Measurements from ENCODE around the gene CHST13. TPM values are rescaled to one million over a fixed set of nuclear protein-coding genes. Genes with fewer than 3 reads are reported as not detected.

Gene CHST13
- total RNA-seq, 1 donor from 2014 or later = 0.60 TPM

DNA sequence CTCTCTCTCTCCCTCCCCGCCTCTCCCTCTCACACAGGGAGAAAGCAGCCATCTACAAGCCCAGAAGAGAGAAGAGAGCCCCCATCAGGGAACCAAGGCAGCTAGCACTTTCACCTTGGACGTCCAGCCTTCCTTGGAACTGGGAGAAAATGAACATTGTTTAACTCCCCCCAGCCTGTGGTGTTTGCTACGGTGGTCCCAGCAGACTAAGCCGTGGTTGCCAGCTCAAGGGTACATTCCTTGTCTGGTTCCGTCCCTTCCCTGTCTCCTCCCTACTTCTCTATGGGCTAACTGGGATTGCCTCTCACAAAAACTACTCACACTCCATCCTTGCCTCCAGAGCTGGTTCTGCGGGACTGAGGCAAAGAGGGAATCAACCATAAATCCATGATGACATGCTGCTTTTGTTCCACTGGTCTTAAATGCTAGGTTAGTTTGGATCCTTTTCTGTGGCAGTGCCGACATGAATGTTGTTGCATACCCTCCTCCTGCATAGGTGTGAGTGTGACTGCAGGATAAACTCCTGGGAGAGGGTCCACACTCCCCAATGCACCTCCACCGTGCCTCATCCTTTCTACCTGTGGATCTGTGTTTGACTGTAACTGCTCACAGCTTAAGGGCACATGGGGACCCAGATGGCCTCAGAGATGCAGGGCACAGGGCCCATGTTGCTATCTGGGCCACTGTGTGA, 22.7 kb downstream of the CHST13 start:
- ATAC-seq (no peak), DNase-seq (ENCODE audit: missing footprints) (no peak)
- intact Hi-C loops (cut with DNase I) = no loop called here

DNA sequence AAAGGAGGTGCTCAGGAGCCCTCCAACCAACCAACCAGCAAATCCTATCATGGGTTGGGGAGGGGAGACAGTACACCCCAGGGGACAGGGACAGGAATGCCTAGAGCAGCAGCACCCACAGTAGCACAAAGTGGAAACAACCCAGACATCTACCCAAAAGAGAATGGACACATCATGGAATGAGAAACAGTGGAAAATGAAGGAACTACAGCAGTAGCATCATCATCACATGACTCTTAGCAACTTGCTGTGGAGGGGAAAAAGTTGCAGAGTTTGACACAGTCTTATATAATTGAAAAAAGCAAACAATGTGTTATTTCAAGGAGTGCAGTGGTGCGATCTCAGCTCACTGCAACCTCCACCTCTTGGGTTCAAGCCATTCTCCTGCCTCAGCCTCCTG, 23.8 kb downstream of the CHST13 start:
- intact Hi-C loops (cut with DNase I) = no loop called here
- DNase-seq (ENCODE audit: missing footprints) = no peak

DNA sequence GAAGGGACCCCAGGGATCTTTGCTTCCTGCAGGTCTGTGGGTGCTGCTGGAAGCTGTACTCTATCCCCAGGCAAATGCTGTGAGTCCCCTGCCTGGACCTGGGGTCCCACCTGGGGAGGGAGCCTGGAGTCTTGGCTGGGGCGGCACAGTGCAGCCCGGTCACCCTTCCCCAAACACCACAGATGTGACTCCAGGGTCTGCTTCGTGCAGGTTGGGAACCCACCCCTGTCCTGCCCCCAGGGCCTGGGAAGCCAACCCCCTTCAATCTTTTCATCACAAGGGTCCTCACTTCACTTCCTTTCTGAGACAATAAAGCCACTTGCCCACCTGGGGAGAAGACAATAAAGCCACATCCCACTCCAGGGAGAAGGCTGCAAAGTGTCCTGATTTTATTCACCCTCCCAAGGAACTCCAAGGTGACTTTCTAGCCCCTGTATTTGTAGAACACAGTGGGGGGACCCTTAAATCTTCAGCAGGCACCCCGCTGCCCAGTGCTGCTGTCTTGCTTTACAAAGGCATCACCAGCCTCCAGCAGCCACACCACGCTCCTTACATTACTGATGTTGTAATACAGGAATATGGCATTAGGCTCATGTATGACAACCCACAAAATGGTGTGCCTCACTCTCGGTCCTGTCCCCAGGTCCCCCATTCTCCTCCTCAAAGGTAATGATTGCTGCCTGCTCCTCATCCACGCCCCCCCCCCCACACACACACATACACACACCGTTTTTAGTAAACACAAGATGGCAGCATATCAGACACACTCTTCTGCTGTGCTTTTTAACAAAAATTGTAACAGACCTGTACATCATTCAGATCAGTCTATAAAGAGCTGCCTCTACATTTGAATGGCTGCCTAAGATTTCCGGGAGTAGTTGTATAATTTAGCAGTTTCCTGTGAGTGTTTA, 24.9 kb downstream of the CHST13 start:
- intact Hi-C loops (cut with DNase I) = no loop called here
- DNase-seq (ENCODE audit: missing footprints) (no peak), ATAC-seq (no peak)

More for the DNA sequence above, 23.8 kb downstream of the CHST13 start:
- ATAC-seq = no peak

DNA sequence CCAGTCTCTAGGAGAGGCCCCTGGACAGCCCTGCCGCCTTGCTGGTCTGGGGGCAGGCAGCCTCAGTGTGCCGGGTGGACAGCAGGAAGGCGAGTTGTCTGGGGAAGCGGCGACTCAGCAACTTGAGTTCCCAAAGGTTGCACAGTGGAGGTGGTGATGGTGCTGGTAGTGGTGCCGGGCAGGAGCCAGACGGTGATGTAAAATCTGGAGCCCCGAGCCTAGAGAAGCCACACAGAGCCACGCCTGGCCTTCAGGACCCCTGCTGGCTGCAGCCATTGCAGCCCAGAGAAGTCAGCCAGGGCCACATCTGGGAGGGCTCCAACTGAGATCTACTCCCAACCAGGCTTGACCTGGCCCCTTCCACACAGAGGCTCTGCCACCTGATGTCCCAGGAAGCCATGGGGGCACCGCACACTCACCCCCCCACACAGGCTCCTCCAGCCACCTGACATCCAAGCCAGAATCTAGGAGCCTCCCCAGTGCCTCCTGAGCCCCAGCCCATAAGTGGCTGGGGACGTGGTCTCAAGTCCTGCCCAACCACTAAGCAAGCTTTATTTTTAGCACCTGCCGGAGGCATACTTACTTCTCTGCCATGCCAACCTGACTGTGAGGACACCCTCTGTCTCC, 26.0 kb downstream of the CHST13 start:
- DNase-seq (ENCODE audit: missing footprints) (no peak), ATAC-seq (no peak)
- intact Hi-C loops (cut with DNase I) = no loop called here

DNA sequence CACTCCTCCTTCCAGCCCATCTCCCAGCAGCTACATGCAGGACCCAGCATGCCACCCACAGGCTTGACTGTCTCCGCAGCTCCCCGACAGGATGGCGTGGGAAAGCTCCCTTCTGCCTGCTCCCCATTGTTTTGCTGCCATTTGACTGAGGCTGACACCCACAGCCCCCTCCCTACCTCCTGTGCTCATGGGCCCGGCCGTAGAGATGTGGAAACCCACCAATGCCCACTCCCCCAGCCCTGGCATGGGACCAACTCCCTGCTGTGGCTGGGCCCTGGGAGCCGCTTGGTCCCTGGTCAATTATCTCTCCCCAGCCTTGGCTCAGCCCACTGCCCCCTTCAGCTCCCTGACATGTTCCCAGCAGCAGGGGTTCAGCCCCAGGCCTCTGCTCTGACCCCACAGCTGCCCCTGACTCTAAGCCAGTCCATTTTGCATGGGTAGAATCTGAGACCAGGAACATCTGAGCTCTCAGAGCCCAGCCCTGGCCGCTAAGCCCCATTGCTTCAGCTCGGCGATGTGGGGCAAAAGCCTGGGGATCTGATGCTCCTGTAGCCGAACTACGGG, 26.6 kb downstream of the CHST13 start:
- no peak for DNase-seq (ENCODE audit: missing footprints)
- ATAC-seq = no peak
- intact Hi-C loops (cut with DNase I) = no loop called here

DNA sequence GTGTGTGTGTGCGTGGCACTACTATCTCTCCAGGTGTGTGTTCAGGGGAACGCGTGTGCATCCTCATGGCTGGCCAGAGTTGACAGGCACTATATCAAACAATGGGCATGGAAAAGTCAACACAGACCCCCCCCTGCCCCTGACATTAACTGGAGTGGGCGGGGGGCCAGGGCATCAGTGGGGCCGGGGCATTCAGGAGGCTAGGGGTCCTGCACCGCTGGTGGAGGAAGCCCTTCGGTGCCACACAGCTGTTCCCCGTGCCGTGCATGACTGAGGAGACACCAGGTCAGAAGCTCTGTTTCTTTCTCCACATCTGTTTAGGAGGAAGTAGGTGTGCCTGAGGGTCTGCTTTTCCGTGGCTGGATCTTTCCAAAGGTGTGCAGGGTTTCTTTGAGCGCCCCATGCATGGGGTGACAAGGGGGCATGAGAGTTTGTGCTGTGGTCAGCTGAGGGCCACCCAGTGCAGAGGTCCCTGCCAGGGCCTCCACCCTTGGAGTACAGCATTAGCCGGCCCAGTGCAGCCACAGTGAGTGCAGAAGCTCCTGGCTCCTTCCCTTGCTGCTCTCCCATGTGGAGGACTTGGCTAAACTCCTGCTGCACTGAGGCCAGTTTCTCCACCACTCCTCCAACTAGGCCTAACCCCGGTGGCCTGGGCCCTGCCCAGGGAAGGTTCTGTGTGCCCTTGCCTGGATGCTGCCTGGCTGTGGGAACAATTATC, 27.3 kb downstream of the CHST13 start:
- no peak for DNase-seq (ENCODE audit: missing footprints)
- intact Hi-C loops (cut with DNase I) = no loop called here
- ATAC-seq = peak; percentile 79

DNA sequence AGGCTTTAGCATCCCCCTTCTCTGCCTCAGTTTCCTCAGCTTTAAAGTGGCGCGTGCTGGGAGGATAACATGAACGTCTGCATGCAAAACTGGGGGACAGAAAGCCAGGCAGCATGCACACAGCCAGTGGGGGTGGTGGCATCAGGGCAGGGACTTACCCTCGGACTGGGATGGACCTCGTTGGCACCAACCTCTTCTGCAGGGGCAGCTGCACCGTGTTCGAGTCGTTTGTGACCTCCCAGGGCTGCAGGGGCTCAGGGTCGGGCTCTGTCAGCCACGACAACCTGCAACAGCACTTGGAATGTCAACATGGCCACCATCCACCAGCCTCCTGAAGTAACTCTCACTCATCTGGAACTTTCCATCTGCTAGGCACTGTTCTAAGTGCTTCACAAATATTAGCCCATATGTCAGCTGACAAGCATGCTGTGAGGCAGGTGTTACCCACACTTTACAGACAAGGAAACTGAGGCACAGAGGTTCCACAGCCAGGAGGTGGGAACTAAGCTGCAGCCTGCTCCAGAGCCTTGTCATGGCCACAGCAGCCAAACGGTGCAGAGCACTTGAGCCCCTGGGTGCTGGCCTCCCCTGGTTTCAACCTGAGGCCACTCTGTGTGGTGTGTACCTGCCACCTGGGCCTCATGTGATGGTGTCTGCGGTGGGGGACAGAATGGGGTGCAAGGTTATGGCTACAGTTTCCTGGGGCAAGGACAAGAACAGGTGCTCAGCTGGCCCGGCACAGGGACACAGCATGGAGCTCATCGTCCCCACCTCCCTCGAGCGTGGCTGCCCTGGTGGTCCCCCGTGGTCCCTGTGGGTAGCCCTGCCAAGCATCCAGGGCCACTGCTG, 28.1 kb downstream of the CHST13 start:
- intact Hi-C loops (cut with DNase I) = no loop called here
- DNase-seq (ENCODE audit: missing footprints) (no peak), ATAC-seq (no peak)

DNA sequence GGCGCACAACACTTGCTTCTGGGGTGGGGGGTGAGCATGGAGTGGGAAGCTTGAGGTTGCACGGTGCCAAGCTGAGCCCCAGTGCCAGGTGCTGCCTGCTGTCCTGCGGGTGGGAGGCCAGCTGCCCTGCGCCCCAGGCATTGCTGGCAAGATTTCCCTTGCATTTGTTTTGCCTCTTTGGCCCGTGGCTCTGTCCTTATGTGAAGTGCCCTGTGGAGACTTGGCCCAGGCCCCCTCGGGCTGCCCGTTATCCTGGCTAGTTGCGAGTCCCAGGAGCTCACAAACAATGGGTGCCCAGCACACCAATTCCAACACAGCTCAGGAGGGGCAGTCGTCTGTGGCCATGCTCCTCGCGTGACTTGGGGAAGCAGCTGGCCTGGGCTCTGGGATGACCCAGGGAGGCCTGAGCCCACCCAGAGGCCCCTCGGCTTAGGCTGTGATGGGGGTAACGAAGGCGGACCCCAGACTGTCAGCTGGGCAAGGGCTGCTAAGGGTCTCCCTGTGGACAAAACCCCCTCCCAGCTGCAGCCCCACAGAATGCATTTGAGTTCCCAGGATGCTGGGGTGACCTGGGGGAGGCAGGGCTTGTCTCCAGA, 28.8 kb downstream of the CHST13 start:
- DNase-seq (ENCODE audit: missing footprints) (no peak), ATAC-seq (no peak)
- intact Hi-C loops (cut with DNase I) = no loop called here

DNA sequence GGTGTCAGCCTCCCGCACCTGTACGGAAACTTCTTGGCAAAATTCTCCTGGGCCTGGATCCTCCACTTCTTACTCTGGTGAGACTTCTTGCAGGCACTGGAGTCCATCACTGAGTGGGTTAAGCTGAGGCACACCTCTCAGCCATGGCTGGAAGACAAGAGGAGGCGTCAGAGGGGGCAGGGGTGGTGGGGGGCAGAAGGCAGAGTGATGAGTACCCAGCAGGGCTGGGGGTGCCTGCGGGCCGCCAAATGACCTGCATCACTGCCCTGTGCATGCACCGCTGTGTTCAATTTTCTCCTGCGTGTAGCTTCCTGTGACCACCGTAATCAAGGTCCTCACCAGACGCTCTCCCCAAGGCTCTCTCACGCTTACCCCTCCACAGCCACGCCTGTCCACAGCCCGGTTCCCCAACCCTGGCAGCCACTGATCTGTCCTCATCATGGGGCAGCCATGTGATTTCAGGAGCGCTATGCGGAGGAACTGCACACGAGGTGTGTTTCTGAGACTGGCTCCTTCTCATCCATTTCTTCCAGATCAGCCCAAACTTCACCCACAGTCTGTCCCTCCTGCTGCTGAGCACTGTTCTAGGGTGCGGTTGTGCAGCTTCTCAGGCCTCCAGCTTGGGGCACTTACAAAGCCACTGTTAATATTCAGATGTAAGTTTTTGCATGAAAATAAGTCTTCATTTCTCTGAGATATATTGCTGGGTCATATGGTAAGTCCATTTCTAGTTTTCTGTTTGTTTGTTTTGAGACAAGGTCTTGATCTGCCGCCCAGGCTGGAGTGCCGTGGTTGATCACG, 29.5 kb downstream of the CHST13 start:
- no peak for DNase-seq (ENCODE audit: missing footprints)
- intact Hi-C loops (cut with DNase I) = no loop called here
- no peak for ATAC-seq

DNA sequence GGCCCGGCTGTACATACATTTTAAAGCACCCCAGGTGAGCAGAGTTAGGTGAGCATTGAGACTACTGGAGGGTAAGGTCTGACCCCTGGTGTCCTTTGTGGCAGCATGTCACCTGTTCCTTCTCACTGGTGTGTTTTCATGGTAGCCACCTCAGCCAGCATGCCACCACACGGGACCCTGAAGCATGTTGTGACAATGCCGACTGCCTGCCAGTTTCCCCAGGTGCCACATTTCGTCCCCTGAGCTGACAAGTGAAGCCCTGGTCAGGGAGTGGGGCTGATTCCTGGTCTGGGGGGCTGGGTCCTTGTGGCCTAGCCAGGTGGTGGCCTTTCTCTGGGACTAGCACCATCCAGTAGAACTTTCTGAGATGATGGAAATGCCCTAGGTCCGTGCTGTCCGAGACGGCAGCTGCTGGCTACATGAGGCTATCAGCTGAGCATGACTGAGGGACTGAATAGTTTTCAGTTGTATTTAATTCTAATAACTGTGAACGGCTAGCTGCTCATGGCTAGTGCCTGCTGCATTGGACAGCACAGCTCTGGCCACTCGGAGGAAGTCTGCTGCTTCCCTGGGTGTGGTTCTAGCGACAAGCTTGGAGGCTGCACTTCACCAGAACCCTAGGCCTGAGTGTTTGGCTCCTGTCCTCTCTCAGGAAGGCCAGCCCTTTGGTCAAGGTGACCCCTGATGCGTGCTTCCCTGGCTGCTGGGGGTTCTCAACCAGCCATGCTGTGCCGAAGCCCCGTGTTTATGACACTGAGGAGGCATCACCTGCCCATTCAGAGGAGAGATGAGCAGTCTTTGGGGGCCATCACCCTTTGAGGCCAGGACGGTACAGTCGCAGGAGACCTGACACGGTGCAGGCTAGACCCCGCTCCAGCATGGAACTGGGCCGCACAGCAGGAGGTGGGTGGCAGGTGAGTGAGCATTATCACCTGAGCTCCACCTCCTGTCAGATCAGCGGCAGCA, 30.9 kb downstream of the CHST13 start:
- ATAC-seq (no peak), DNase-seq (ENCODE audit: missing footprints) (no peak)
- intact Hi-C loops (cut with DNase I) = no loop called here

DNA sequence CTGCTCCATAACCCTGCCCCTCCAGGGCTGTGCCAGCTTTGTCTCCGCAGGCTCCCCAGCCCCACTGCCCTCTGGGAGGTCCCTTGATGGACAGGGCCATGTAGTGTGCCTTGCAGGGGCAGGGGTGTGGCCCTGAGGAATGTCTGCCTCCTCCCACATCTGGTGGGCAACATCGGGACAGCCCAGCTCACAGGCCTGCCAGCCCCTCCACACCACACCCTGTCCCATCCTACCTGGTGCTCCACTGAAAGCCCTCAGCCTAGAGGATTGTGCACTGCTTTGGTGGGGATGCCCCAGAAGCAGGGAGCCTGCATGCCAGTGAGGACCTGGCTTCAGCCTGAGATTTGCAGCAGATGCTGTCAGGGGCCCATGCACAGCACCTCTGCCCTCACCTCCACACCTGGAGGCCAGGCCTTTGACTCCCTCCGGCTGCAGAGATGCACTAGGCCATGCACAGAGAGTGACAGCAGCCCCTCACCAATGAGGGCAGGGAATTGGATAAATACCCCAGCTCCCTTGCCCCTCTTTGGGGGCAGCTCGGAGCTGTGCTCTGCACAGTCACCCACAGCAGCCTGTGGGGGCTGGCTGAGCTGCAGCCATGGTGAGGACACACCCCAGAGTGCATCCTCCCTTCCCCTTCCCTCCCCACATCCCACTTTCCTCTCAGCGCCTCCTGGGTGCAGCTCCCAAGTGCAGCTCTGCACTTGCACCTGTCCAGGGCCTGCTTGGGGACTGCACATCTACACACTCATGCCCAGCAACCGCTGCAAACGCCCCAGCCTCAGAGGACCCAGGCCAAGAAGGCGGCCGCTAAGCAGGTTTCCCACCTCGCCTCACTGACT, 32.1 kb downstream of the CHST13 start:
- intact Hi-C loops (cut with DNase I) = no loop called here
- DNase-seq (ENCODE audit: missing footprints) = no peak
- no peak for ATAC-seq

DNA sequence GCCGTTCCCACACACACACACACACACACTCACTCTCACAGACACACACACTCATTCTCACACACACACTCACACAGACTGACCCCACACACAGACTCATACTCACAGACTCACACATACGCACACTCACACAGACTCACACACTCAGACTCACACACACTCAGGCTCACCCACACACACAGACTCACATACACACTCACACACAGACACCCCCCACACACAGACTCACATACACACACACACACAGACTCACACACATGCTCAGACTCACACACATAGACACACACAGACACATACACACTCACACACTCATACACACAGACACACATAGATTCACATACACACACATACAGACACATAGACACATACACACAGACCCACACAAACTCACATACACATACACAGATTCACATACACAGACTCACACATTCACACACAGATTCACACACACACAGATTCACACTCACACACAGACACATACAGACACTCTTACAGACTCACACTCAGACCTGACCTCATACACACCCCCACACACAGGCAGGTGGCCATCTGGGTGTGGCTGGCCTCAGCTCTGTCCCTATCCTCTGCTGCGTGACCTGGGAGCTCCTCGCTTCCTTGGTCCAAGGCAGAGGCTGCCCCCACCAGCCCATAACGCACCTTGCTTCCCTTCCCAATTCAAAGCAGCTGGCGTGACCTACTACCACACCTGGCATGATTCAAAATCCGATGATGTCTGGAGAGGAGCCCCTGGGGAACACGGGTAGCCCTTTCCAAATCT, 32.9 kb downstream of the CHST13 start:
- ATAC-seq (no peak), DNase-seq (ENCODE audit: missing footprints) (no peak)
- intact Hi-C loops (cut with DNase I) = no loop called here

DNA sequence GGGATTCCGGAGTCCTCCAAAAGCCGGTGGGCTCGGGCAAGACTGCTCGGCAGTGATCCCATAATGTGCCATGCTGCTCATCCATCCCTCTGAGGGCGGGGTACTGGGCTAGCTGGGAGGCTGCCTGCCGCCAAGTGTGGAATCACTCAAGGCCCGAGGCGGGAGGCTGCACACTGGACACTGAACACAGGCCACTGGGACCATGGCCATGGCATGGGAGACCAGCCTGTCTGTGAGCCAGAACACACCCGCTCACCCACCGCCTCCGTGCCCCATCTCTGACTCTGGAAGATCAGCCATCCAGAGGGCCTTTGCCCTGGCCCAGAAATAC, 33.4 kb downstream of the CHST13 start:
- DNase-seq (ENCODE audit: missing footprints) (no peak), ATAC-seq (no peak)
- intact Hi-C loops (cut with DNase I) = no loop called here

DNA sequence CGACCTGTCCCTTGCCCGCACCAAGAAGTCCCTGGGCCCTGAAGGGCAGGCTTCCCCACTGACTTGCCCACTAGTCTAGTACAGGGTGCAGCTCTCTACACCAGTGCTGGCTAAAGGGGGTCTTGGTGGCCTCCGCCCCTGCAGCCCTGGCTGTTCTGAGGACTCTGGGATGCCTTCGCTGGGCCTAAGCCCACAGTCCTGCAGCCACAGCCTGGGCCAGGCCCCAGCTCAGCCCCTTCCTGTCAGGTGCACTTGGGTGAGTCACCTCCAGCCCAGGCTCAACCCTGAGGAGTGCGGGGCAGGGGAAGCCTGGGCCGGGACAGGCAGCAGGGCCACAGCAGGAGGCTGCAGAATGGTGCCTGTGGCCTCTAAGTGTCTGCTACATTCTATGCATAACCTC, 33.8 kb downstream of the CHST13 start:
- no peak for ATAC-seq
- no peak for DNase-seq (ENCODE audit: missing footprints)
- intact Hi-C loops (cut with DNase I) = no loop called here
